MCF 10A (cell line): ENCODE measurements around the gene FERMT3. TPM values are rescaled to one million over a fixed set of nuclear protein-coding genes. Genes with fewer than 3 reads are reported as not detected.

Source experiments
- BruUV-seq: library from RNA; stranded (reverse); fragments of 400-500 nt; replicated peaks from 2 replicates; lab custom pipeline; 2021; lab: Mats Ljungman, UMichigan
- CTCF ChIA-PET: fragments of 300-600 bp; sonication (Branson Sonifier 250); formaldehyde crosslinking; extraction: SDS; loops from one replicate; lab custom pipeline; 2021; ENCODE audit warnings: antibody characterized with exemption, inconsistent platforms; lab: Yijun Ruan, JAX
- POLR2A ChIA-PET: fragments of 300-600, 350-650 bp; sonication (Branson Sonifier 250); formaldehyde crosslinking; extraction: SDS; loops from one replicate; lab custom pipeline; 2020; ENCODE audit warnings: antibody characterized with exemption, inconsistent platforms; lab: Yijun Ruan, JAX
- DNase-seq: peaks from one replicate; pipeline ENCODE4 v3.0.0-alpha.2; 2018; ENCODE audit not compliant: unreplicated experiment
- H3K27ac Mint-ChIP-seq: one replicate; pipeline ENCODE4 v1.8.0; 2022; ENCODE audit warnings: mild to moderate bottlenecking, low read depth, mixed read lengths; ENCODE audit not compliant: unreplicated experiment
- H3K27me3 Mint-ChIP-seq: one replicate; pipeline ENCODE4 v1.8.0; 2022; ENCODE audit warnings: mixed read lengths; ENCODE audit not compliant: insufficient read depth, unreplicated experiment
- H3K36me3 Mint-ChIP-seq: one replicate; pipeline ENCODE4 v1.8.0; 2022; ENCODE audit warnings: mild to moderate bottlenecking, moderate library complexity, mixed read lengths; ENCODE audit not compliant: insufficient read depth, unreplicated experiment
- H3K4me1 Mint-ChIP-seq: one replicate; pipeline ENCODE4 v1.8.0; 2022; ENCODE audit warnings: mixed read lengths; ENCODE audit not compliant: insufficient read depth, unreplicated experiment
- H3K4me3 Mint-ChIP-seq: one replicate; pipeline ENCODE4 v1.8.0; 2022; ENCODE audit warnings: mild to moderate bottlenecking, moderate library complexity, mixed read lengths; ENCODE audit not compliant: unreplicated experiment
- H3K9me3 Mint-ChIP-seq: one replicate; pipeline ENCODE4 v1.8.0; 2022; ENCODE audit warnings: mixed read lengths; ENCODE audit not compliant: unreplicated experiment
- CTCF ChIP-seq: fragments of 200-600 bp; IDR thresholded peaks from one replicate; pipeline ENCODE4 v1.8.0; 2022; ENCODE audit warnings: antibody characterized with exemption, mild to moderate bottlenecking; ENCODE audit not compliant: unreplicated experiment
- intact Hi-C: fragments of 100-400 bp; cut with micrococcal nuclease; formaldehyde crosslinking; loops from 2 replicates; pipeline ENCODE4 v1.14.1; 2022
- total RNA-seq: library from RNA; stranded (reverse); gene quantifications from 2 replicates; pipeline ENCODE4 v1.2.3, GENCODE V29; 2022

The FERMT3 gene
- total RNA-seq, 1 experiment from 2014 or later: 0.44 TPM

- intact Hi-C loops: no loop called here
- Mint-ChIP-seq H3K4me3 (no peak overlapping the region), H3K36me3 (peaks cover 36% of the 10 kb centered on the region), H3K4me1 (peaks cover 6% of the 10 kb centered on the region), H3K27ac (no peak overlapping the region), H3K9me3 (no peaks in the 10 kb centered on the region), H3K27me3 (no peaks in the 10 kb centered on the region)
- TF ChIP-seq CTCF: no peak
- no peak for DNase-seq
- CTCF ChIA-PET: interaction anchor here (0.9 kb wide), 1 partner anchor 32 kb away, joined by 4 read pairs; no protein-coding TSS in a partner anchor
- no TSS peak for BruUV-seq
- POLR2A ChIA-PET: interaction anchor here (1.4 to 3.1 kb wide), 2 partner anchors 11 to 26 kb away, joined by 4 to 10 read pairs; partner anchors contain the start of gene BAD
Measured at GRCh38 chr11:64258356-64258755, 51.8 kb downstream of the FERMT3 start.

GRCh38 chr11:64258946-64259532 is 52.5 kb downstream of the FERMT3 start:
- no TSS peak for BruUV-seq
- intact Hi-C loops: no loop called here
- Mint-ChIP-seq H3K27me3 (no peaks in the 10 kb centered on the region), H3K27ac (peak overlapping the region; percentile 3), H3K4me3 (no peak overlapping the region), H3K36me3 (peaks cover 38% of the 10 kb centered on the region), H3K4me1 (peaks cover 6% of the 10 kb centered on the region), H3K9me3 (no peaks in the 10 kb centered on the region)
- TF ChIP-seq CTCF: no peak
- ChIA-PET CTCF (interaction anchor here (0.9 to 1.1 kb wide), 2 partner anchors 32 to 96 kb away, joined by 4 read pairs; no protein-coding TSS in a partner anchor), POLR2A (interaction anchor here (1.2 kb wide), 1 partner anchor 9 kb away, joined by 3 read pairs; no protein-coding TSS in a partner anchor)
- DNase-seq: no peak

- Mint-ChIP-seq H3K9me3 (no peaks in the 10 kb centered on the region), H3K27ac (peak overlapping the region; percentile 3), H3K27me3 (no peaks in the 10 kb centered on the region), H3K4me1 (peaks cover 6% of the 10 kb centered on the region), H3K4me3 (no peak overlapping the region), H3K36me3 (peaks cover 44% of the 10 kb centered on the region)
- DNase-seq: no peak
- POLR2A ChIA-PET: interaction anchor here (1.2 kb wide), 1 partner anchor 9 kb away, joined by 3 read pairs; no protein-coding TSS in a partner anchor
- intact Hi-C loops: no loop called here
- no TSS peak for BruUV-seq
- TF ChIP-seq CTCF: no peak
- CTCF ChIA-PET: interaction anchor here (1.1 kb wide), 1 partner anchor 95 kb away, joined by 4 read pairs; no protein-coding TSS in a partner anchor
Measured at GRCh38 chr11:64259533-64260067, 53.1 kb downstream of the FERMT3 start.

GRCh38 chr11:64260147-64260708 is 53.7 kb downstream of the FERMT3 start:
- intact Hi-C loops: no loop called here
- no peak overlapping the region for H3K27ac Mint-ChIP-seq
- no peak for TF ChIP-seq CTCF
- no peak overlapping the region for H3K4me3 Mint-ChIP-seq
- DNase-seq: no peak
- peaks cover 50% of the 10 kb centered on the region for H3K36me3 Mint-ChIP-seq
- BruUV-seq: no TSS peak
- POLR2A ChIA-PET: interaction anchor here (1.7 kb wide), 1 partner anchor 10 kb away, joined by 6 read pairs; no protein-coding TSS in a partner anchor
- no peaks in the 10 kb centered on the region for H3K9me3 Mint-ChIP-seq
- peaks cover 6% of the 10 kb centered on the region for H3K4me1 Mint-ChIP-seq
- CTCF ChIA-PET: interaction anchor here (1.1 kb wide), 1 partner anchor 95 kb away, joined by 4 read pairs; no protein-coding TSS in a partner anchor
- no peaks in the 10 kb centered on the region for H3K27me3 Mint-ChIP-seq
